Large intestine (tissue), 3 donors: ENCODE measurements around the gene LSM2. TPM values are rescaled to one million over a fixed set of nuclear protein-coding genes. Genes with fewer than 3 reads are reported as not detected.
A peak's percentile ranks its signal among the peaks of the same experiment; 100 is the strongest.

Experiments used
- DNase-seq, 2 donors: peaks; one replicate each; pipeline versions ENCODE4 v3.0.0 to v3.0.0-alpha.2; 2013
- H3K27ac ChIP-seq: one replicate; pipeline ENCODE4 v1.5.1; 2013; ENCODE audit warnings: low read length
- H3K27me3 ChIP-seq: 2 replicates; pipeline ENCODE4 v1.6.1; 2013; ENCODE audit warnings: low read length; ENCODE audit not compliant: control insufficient read depth, insufficient read depth
- H3K36me3 ChIP-seq: 2 replicates; pipeline ENCODE4 v1.6.1; 2013; ENCODE audit warnings: low read length; ENCODE audit not compliant: control insufficient read depth, insufficient read depth
- H3K4me1 ChIP-seq: one replicate; pipeline ENCODE4 v1.6.1; 2013; ENCODE audit warnings: low read length; ENCODE audit not compliant: control insufficient read depth, insufficient read depth
- H3K4me3 ChIP-seq: one replicate; pipeline ENCODE4 v1.5.1; 2013; ENCODE audit warnings: low read length
- H3K9me3 ChIP-seq: one replicate; pipeline ENCODE4 v1.6.1; 2013; ENCODE audit warnings: mild to moderate bottlenecking, low read depth, low read length, moderate library complexity; ENCODE audit not compliant: control insufficient read depth
- WGBS: methylation state at CpG from one replicate; pipeline ENCODE4 v1.1.5; 2013; ENCODE audit warnings: low lambda C conversion rate; ENCODE audit not compliant: insufficient coverage; 5-methylcytosine and 5-hydroxymethylcytosine counted together
- polyA plus RNA-seq: library from polyadenylated mRNA; unstranded; fragments of 120-200 nt; gene quantifications from one replicate; pipeline ENCODE4 v1.2.1, GENCODE V29; 2013

LSM2 gene
- polyA plus RNA-seq, 1 donor: 51.4 TPM

DNA sequence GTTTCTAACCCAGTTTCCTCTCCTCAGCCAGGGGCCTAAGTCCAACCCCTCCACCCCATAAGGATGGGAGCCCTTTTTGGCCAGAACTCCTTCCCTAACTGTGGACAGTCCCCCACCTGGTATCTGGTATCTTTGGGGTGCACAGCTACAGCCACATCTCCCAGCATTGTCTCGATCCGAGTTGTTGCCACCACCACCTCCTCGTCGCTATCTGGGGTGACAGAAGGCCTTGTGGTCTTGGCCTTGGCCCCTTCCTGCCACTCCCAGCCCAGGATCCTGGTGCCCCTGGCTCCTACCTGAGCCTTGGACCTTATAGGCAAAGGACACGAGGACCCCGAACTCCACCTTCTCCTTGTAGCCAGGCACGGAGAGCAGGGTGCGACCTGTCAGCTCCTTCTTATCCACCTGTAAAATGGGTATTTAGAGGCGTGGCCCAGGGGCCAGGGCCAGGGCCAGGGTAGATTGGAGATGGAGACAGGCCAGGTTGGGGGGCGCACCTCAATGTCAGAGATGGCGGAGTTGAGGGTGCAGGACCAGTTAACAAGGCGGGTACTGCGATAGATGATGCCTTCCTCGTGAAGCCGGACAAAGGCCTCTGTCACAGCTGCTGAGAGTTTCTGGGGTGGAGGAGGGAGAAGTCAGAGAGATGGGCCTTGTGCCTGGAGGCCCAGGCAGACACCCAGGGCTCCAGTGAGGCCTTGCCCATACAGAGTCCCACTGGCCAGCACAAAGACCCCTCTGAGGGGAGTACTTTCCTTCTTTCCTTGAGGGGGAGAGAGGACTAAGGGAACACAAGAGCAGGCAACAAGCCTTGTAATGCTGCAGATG is 22.5 kb downstream of the LSM2 start:
- no peaks in the 10 kb centered on the region for H3K4me1 ChIP-seq
- DNase-seq: no peak
- no peak overlapping the region for H3K4me3 ChIP-seq
- H3K9me3 ChIP-seq: no peaks in the 10 kb centered on the region
- H3K27ac ChIP-seq: no peak overlapping the region
- no peaks in the 10 kb centered on the region for H3K27me3 ChIP-seq
- peaks cover 53% of the 10 kb centered on the region for H3K36me3 ChIP-seq
- no CpG with 5 or more reads among the region's 15 CpGs for WGBS

GRCh38 chr6:31782126-31782855 is 24.5 kb downstream of the LSM2 start:
- WGBS: no CpG with 5 or more reads among the region's 32 CpGs
- Histone ChIP-seq H3K27ac (no peak overlapping the region), H3K9me3 (no peaks in the 10 kb centered on the region), H3K27me3 (no peaks in the 10 kb centered on the region), H3K4me1 (peaks cover 10% of the 10 kb centered on the region), H3K4me3 (no peak overlapping the region), H3K36me3 (peaks cover 61% of the 10 kb centered on the region)
- no peak for DNase-seq

- H3K4me1 ChIP-seq: peaks cover 18% of the 10 kb centered on the region
- peaks cover 61% of the 10 kb centered on the region for H3K36me3 ChIP-seq
- no peak overlapping the region for H3K27ac ChIP-seq
- H3K4me3 ChIP-seq: no peak overlapping the region
- no peak for DNase-seq
- H3K27me3 ChIP-seq: no peaks in the 10 kb centered on the region
- no peaks in the 10 kb centered on the region for H3K9me3 ChIP-seq
- WGBS: no CpG with 5 or more reads among the region's 23 CpGs
Observed at GRCh38 chr6:31781244-31782125, 25.3 kb downstream of the LSM2 start.

DNA sequence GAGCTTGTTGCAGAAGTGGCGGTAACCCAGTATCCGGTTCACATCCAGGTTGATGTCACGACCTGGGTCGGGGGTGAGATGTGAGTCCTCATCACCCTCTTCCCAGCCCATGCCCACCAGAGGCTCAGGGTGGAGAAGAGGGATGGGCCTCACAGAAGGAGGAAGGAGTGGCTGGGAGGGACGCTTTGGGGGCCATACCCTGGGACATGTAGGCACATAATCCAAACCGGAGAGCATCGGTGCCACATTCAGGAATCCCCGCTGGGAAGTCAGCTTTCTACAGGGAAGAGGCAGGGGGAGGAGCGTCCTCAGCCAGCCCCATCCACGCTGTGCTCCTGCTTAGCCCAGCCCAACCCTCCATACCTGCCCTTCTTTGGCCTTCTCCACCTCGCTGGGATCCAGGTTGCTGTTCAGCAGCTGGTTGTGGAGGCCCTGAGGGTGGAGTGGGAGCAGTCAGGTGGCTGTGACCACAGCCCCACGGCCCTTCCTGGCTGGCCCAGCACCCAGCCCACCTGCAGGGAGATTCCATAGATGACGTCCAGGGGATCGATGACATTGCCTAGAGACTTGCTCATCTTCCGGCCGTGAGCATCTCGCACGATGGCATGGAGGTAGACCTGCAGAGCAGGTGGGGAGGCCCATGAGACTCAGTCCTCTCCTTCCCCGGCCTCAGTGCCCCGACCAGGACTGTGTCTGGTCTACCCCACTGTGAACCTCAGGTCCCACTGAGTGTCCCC is 26.1 kb downstream of the LSM2 start:
- DNase-seq: no peak
- H3K4me1 ChIP-seq: peaks cover 26% of the 10 kb centered on the region
- WGBS: no CpG with 5 or more reads among the region's 20 CpGs
- H3K9me3 ChIP-seq: peaks cover 2% of the 10 kb centered on the region
- H3K4me3 ChIP-seq: no peak overlapping the region
- peaks cover 61% of the 10 kb centered on the region for H3K36me3 ChIP-seq
- no peaks in the 10 kb centered on the region for H3K27me3 ChIP-seq
- no peak overlapping the region for H3K27ac ChIP-seq

DNA sequence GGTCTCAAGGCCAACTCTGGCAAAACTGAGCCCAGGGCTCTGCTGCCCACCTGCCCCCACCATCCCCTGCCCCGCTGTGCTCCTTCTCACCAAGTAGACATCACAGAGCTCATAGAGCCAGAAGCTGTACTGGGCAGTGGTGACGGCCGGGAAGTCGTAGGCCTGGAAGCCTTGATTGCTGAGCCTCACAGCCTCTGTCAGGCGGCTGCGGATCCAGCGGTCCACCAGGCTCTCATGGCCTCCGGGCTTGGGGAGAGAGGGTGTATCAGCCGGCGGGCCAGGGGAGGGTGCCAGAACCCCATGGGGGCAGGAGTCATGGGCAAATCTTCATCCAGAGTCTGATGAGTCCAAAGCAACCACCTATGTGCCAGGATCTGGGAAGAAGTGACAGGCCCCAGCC is 26.9 kb downstream of the LSM2 start:
- DNase-seq: no peak
- peaks cover 2% of the 10 kb centered on the region for H3K9me3 ChIP-seq
- peaks cover 34% of the 10 kb centered on the region for H3K4me1 ChIP-seq
- H3K27me3 ChIP-seq: no peaks in the 10 kb centered on the region
- H3K36me3 ChIP-seq: peaks cover 58% of the 10 kb centered on the region
- H3K4me3 ChIP-seq: no peak overlapping the region
- H3K27ac ChIP-seq: no peak overlapping the region
- no CpG with 5 or more reads among the region's 10 CpGs for WGBS

- no CpG with 5 or more reads among the region's 43 CpGs for WGBS
- H3K36me3 ChIP-seq: peaks cover 52% of the 10 kb centered on the region
- H3K9me3 ChIP-seq: peaks cover 2% of the 10 kb centered on the region
- H3K4me3 ChIP-seq: no peak overlapping the region
- DNase-seq: no peak
- peaks cover 36% of the 10 kb centered on the region for H3K4me1 ChIP-seq
- no peak overlapping the region for H3K27ac ChIP-seq
- H3K27me3 ChIP-seq: no peaks in the 10 kb centered on the region
Observed at GRCh38 chr6:31778999-31779885, 27.5 kb downstream of the LSM2 start.

GRCh38 chr6:31778193-31778592 is 28.6 kb downstream of the LSM2 start:
- H3K9me3 ChIP-seq: peaks cover 2% of the 10 kb centered on the region
- no CpG with 5 or more reads among the region's 5 CpGs for WGBS
- no peaks in the 10 kb centered on the region for H3K27me3 ChIP-seq
- H3K4me3 ChIP-seq: no peak overlapping the region
- peaks cover 44% of the 10 kb centered on the region for H3K36me3 ChIP-seq
- H3K27ac ChIP-seq: peak overlapping the region; percentile 95
- DNase-seq: no peak
- H3K4me1 ChIP-seq: peaks cover 36% of the 10 kb centered on the region

DNA sequence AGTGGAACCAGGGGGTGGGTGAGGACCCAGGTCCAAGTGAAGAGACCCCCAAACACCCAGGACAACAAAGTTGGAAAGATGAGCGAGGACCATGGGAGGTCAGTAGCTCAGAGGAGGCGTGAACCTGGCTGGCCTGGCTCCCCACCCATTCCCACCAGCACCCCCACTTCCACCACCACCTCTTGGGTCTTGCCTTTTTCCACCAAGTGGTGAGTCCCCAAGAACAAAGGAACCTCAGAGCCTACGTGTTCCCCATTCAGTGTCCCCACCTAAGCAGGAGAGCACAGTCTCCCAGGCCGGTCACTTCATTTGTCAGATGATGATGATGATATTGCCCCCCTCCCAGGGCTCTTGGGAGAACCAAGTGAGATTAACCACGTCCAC is 29.1 kb downstream of the LSM2 start:
- WGBS: no CpG with 5 or more reads among the region's 5 CpGs
- DNase-seq: no peak

DNA sequence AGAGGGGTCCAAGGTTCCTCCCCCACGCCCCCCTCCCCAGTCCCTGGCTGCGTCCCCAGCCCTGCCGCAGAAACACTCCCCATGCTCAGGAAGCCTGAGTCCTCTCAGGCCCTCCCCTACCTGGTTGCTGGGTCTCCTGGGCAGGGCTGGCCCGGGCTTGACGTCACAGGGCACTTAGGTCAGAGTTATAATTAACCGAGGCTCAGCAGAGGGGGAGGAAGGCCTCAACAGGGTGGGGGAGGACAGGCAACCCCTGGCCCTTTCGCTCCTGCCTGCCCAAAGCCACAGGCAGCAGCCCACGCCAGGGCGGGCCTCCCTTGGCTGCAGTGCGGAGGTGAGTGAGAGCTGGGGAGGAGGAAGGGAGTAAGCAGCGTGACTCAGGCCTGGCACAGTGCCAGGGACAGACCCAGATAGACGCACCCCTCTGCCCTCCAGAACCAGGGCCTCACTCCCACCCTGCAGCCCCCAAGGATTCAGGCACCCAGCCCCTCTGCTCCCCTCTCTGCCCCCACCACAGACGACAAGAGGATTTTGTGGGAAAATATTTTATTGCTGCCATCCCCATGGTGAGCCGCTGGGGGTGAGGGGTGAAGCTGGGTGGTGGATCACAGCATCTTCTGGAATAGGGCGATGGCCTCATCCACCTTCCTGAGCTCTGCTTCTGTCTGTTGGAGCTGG is 29.6 kb downstream of the LSM2 start, which contains the start of gene VWA7:
Gene VWA7 (minus strand): TSS at position 340 of the 678 bp plus-strand sequence. CDS start 549 bp downstream, outside the sequence.
- WGBS: no CpG with 5 or more reads among the region's 15 CpGs
- peak within 1 kb of the TSS; percentile 49 for H3K4me3 ChIP-seq
- DNase-seq: peak; percentile 91 to 97

More for the DNA sequence above, 29.1 kb downstream of the LSM2 start:
- H3K9me3 ChIP-seq: peaks cover 2% of the 10 kb centered on the region
- peaks cover 36% of the 10 kb centered on the region for H3K4me1 ChIP-seq
- no peaks in the 10 kb centered on the region for H3K27me3 ChIP-seq
- H3K36me3 ChIP-seq: peaks cover 41% of the 10 kb centered on the region
- H3K27ac ChIP-seq: peak overlapping the region; percentile 95
- H3K4me3 ChIP-seq: no peak overlapping the region

More for the DNA sequence above, 29.6 kb downstream of the LSM2 start, which contains the start of gene VWA7:
- H3K4me1 ChIP-seq: peaks cover 36% of the 10 kb centered on the region
- H3K9me3 ChIP-seq: peaks cover 2% of the 10 kb centered on the region
- peak within 1 kb of the TSS; percentile 95 for H3K27ac ChIP-seq
- H3K36me3 ChIP-seq: peaks cover 36% of the 10 kb centered on the region
- H3K27me3 ChIP-seq: no peaks in the 10 kb centered on the region
